Endothelial cell of umbilical vein (primary cell): ENCODE results near the gene KLHL21. TPM values are rescaled to one million over a fixed set of nuclear protein-coding genes. Genes with fewer than 3 reads are reported as not detected.

Experiments used
- BruUV-seq: library from RNA; stranded (reverse); fragments of 400-500 nt; replicated peaks from 2 replicates; lab custom pipeline; 2021; lab: Mats Ljungman, UMichigan
- CTCF ChIA-PET: fragments of 300-600, 350-600 bp; sonication (Branson Sonifier 250); formaldehyde crosslinking; loops from one replicate; lab custom pipeline; 2021; ENCODE audit warnings: antibody characterized with exemption, inconsistent platforms; lab: Charles Lee
- POLR2A ChIA-PET: fragments of 300-600, 350-600 bp; sonication (Branson Sonifier 250); formaldehyde crosslinking; loops from one replicate; lab custom pipeline; 2021; ENCODE audit warnings: antibody characterized with exemption, inconsistent platforms; lab: Charles Lee
- DNase-seq: peaks from one replicate; pipeline ENCODE4 v3.0.0-alpha.2; 2011; ENCODE audit warnings: low read depth, low spot score
- FAIRE-seq: peaks from 2 replicates; lab custom pipeline; 2011; peaks lifted over from hg19 to GRCh38; lab: Jason Lieb, UNC
- H2AFZ ChIP-seq: 2 replicates; pipeline ENCODE4 v1.6.0; 2012; ENCODE audit warnings: low read depth, low read length, control low read depth, inconsistent platforms
- H3K27ac ChIP-seq: 2 replicates; pipeline ENCODE4 v1.5.1; 2011; ENCODE audit warnings: low read depth, mild to moderate bottlenecking, control low read depth, low read length, moderate library complexity; ENCODE audit not compliant: insufficient read depth
- H3K27me3 ChIP-seq, 2 experiments: 2 replicates each; pipeline versions ENCODE4 v1.6.0 to v1.6.1; 2011; ENCODE audit warnings: low read length in 2 of 2, mixed read lengths in 1 of 2; ENCODE audit not compliant: control insufficient read depth in 2 of 2, insufficient read depth in 2 of 2
- H3K36me3 ChIP-seq, 2 experiments: 2 replicates in 1 of 2; 3 replicates in 1 of 2; pipeline ENCODE4 v1.5.1; 2011; ENCODE audit warnings: low read length in 2 of 2, mild to moderate bottlenecking in 1 of 2, moderate library complexity in 1 of 2; ENCODE audit not compliant: control insufficient read depth in 2 of 2, insufficient read depth in 2 of 2; ENCODE audit errors: extremely low read depth in 1 of 2
- H3K4me1 ChIP-seq: 3 replicates; pipeline ENCODE4 v1.5.1; 2011; ENCODE audit warnings: mild to moderate bottlenecking, low read length; ENCODE audit not compliant: control insufficient read depth, insufficient read depth; ENCODE audit errors: extremely low read depth
- H3K4me2 ChIP-seq: 2 replicates; pipeline ENCODE4 v1.6.1; 2011; ENCODE audit warnings: low read length, control low read depth, mixed read lengths; ENCODE audit not compliant: insufficient read depth
- H3K4me3 ChIP-seq, 3 experiments: fragments of 200-600 bp in 1 of 3; sonication (generic), shearing (Covaris generic) in 1 of 3; replicated peaks in 1 of 3; 2 replicates each; pipeline ENCODE4 v1.5.1; 2011 to 2016; ENCODE audit warnings: control low read depth in 3 of 3, low read length in 3 of 3, mild to moderate bottlenecking in 2 of 3, inconsistent platforms in 1 of 3, low read depth in 1 of 3, moderate library complexity in 1 of 3; ENCODE audit not compliant: insufficient read depth in 1 of 3
- H3K79me2 ChIP-seq: 2 replicates; pipeline ENCODE4 v1.6.0; 2012; ENCODE audit warnings: low read length, inconsistent platforms; ENCODE audit not compliant: control insufficient read depth, insufficient read depth
- H3K9ac ChIP-seq: replicated peaks from 2 replicates; pipeline ENCODE3; 2011; ENCODE audit warnings: low read length, control low read depth; ENCODE audit not compliant: insufficient read depth; ENCODE audit errors: extremely low read depth
- H3K9me1 ChIP-seq: replicated peaks from 3 replicates; pipeline ENCODE4 v1.6.0; 2011; ENCODE audit warnings: mild to moderate bottlenecking, low read length; ENCODE audit not compliant: control insufficient read depth, insufficient read depth; ENCODE audit errors: extremely low read depth
- H3K9me3 ChIP-seq: replicated peaks from 2 replicates; pipeline ENCODE4 v1.5.1; 2012; ENCODE audit warnings: low read length, inconsistent platforms; ENCODE audit not compliant: control insufficient read depth, insufficient read depth
- H4K20me1 ChIP-seq: replicated peaks from 2 replicates; pipeline ENCODE3; 2011; ENCODE audit warnings: mild to moderate bottlenecking, low read length; ENCODE audit not compliant: control insufficient read depth, insufficient read depth; ENCODE audit errors: extremely low read depth
- CTCF ChIP-seq, 2 donors: IDR thresholded peaks; 1 replicate in 1 of 2; 2 replicates in 1 of 2; pipeline ENCODE4 v1.5.1; 2011; ENCODE audit warnings: low read length in 2 of 2, mild to moderate bottlenecking in 2 of 2, moderate library complexity in 2 of 2, control low read depth in 1 of 2, inconsistent platforms in 1 of 2, low read depth in 1 of 2; ENCODE audit not compliant: insufficient read depth in 1 of 2; ENCODE audit errors: extremely low read depth in 1 of 2
- EZH2 ChIP-seq: IDR thresholded peaks from 2 replicates; pipeline ENCODE4 v1.6.1; 2012; ENCODE audit warnings: borderline replicate concordance, low read depth, mild to moderate bottlenecking, moderate library complexity, low read length, inconsistent platforms; ENCODE audit not compliant: severe bottlenecking
- FOS ChIP-seq: IDR thresholded peaks from 2 replicates; pipeline ENCODE4 v1.6.1; 2011; ENCODE audit warnings: mild to moderate bottlenecking, low read length, moderate library complexity, borderline replicate concordance; ENCODE audit not compliant: insufficient read depth
- GATA2 ChIP-seq: IDR thresholded peaks from 2 replicates; pipeline ENCODE4 v1.7.0; 2011; ENCODE audit warnings: low read depth, mild to moderate bottlenecking, moderate library complexity, mixed read lengths, low read length; ENCODE audit not compliant: insufficient read length, insufficient read depth
- JUN ChIP-seq: IDR thresholded peaks from 2 replicates; pipeline ENCODE4 v1.6.1; 2011; ENCODE audit warnings: borderline replicate concordance, low read depth; ENCODE audit not compliant: insufficient read length, insufficient read depth
- MAX ChIP-seq: IDR thresholded peaks from 2 replicates; pipeline ENCODE4 v1.6.1; 2011; ENCODE audit not compliant: insufficient read depth, insufficient read length
- MYC ChIP-seq: IDR thresholded peaks from one replicate; pipeline ENCODE4 v1.6.1; 2011; ENCODE audit warnings: mild to moderate bottlenecking, low read depth, low read length
- POLR2A ChIP-seq: IDR thresholded peaks from 2 replicates; pipeline ENCODE4 v1.6.1; 2012; ENCODE audit warnings: low read depth, mild to moderate bottlenecking, control low read depth, low read length
- POLR2AphosphoS5 ChIP-seq: IDR thresholded peaks from 2 replicates; pipeline ENCODE4 v1.6.1; 2012; ENCODE audit warnings: low read depth, mild to moderate bottlenecking, control low read depth, low read length, moderate library complexity; ENCODE audit not compliant: insufficient read depth
- dilution Hi-C: fragments of 300-500 bp; cut with MboI; formaldehyde crosslinking; loops from one replicate; pipeline ENCODE4 v1.15.0; 2019; ENCODE audit warnings: low sequenced_read_pairs; ENCODE audit not compliant: extremely low pct_ligation_motif_present
- intact Hi-C: fragments of 100-400 bp; cut with micrococcal nuclease; formaldehyde crosslinking; loops from one replicate; pipeline ENCODE4 v1.10.0; 2022
- polyA plus RNA-seq, 4 experiments: library from polyadenylated mRNA; depleted of rRNA in 3 of 4; stranded (reverse) in 3 of 4; unstranded in 1 of 4; fragments of >200 nt; gene quantifications; 2 replicates each; pipeline versions ENCODE4 v1.2.1 to v1.2.3, GENCODE V29; 2011 to 2012; ENCODE audit warnings: missing spikeins in 1 of 4
- total RNA-seq: library from RNA; stranded (reverse); gene quantifications from 2 replicates; pipeline ENCODE4 v1.2.3, GENCODE V29; 2021

KLHL21 gene
- total and polyA plus RNA-seq, 2 donors (not counting 3 experiments of a cell fraction or from before 2014, with no cell fraction given): 18.0 to 22.4 TPM

GRCh38 chr1:6596886-6597776 lies 5.5 kb downstream of the KLHL21 start:
- Histone ChIP-seq H3K9ac (no peak overlapping the region), H3K79me2 (peaks cover 55% of the 10 kb centered on the region), H3K9me1 (no peaks in the 10 kb centered on the region), H3K36me3 (peaks cover 6 to 45% of the 10 kb centered on the region in 2 experiments), H3K4me1 (peaks cover 6% of the 10 kb centered on the region), H3K9me3 (no peaks in the 10 kb centered on the region), H3K27me3 (no peaks in the 10 kb centered on the region), H4K20me1 (no peaks in the 10 kb centered on the region), H3K4me2 (no peak overlapping the region), H3K27ac (no peak overlapping the region), H2AFZ (no peak overlapping the region), H3K4me3 (no peak overlapping the region)
- no peak for TF ChIP-seq JUN
- TF ChIP-seq MYC: no peak
- no peak for TF ChIP-seq POLR2AphosphoS5
- TF ChIP-seq FOS: no peak
- TF ChIP-seq MAX: no peak
- no peak for TF ChIP-seq CTCF (IDR thresholded peaks at IDR 0.05; ENCODE audit: extremely low read depth in 1 of 2, insufficient read depth in 1 of 2, low read depth in 1 of 2, low read length in 2 of 2)
- TF ChIP-seq EZH2: no peak
- no peak for TF ChIP-seq POLR2A
- no peak for TF ChIP-seq GATA2
- dilution Hi-C loops (no loop called here), intact Hi-C loops (no loop called here)
- ChIA-PET CTCF (interaction anchor here (1.4 kb wide), 1 partner anchor 50 kb away, joined by 5 read pairs; no protein-coding TSS in a partner anchor), POLR2A (no interaction called here)
- no TSS peak for BruUV-seq
- DNase-seq: no peak
- no peak for FAIRE-seq
